GM20431 (cell line): ENCODE results near the gene FUT2.
"Not testable (repeated sequence)": the region's sequence is repeated elsewhere in the genome, so short reads cannot be mapped to it uniquely, and the experiment has no call there.

Source experiments
- in situ Hi-C: fragments of 300-500 bp; cut with MseI, MboI; formaldehyde crosslinking; loops from one replicate; pipeline ENCODE4 v1.15.0; 2020; ENCODE audit warnings: low sequenced_read_pairs; ENCODE audit not compliant: unreplicated experiment

Gene FUT2

DNA sequence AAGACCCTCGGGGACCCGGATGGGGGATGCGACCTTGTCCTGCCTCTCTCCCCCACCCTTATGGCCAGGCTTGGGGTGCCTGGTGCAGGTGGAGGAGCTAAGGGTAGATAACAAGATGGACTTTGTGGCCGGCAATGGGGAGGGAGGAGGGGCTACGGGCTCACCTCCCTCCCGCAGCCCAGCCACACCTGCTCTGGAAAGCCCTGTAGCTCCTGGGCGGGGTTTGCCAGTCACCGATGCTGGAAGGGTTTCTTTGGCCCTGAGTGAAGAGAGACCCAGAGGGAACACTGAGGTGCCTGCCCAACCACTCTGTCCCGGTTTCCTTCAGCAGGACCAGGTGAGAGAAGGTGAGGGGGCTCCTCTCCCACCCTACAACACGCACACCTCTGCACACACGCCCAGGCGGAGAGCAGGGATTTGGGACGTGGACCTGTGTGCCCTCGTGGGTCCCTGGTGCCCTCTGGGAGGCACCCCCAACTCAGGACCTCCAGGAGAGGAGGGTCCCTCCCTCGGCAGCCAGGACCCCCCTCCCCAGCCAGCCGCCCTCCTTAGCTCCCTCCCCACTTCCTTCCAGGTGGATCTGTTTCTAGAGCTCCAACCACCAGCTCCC lies at the start of gene FUT2:
Gene FUT2 (plus strand): TSS at position 229 of the 610 bp plus-strand sequence. CDS start 6,986 bp downstream, outside the sequence.
- in situ Hi-C loops, result no loop called here

DNA sequence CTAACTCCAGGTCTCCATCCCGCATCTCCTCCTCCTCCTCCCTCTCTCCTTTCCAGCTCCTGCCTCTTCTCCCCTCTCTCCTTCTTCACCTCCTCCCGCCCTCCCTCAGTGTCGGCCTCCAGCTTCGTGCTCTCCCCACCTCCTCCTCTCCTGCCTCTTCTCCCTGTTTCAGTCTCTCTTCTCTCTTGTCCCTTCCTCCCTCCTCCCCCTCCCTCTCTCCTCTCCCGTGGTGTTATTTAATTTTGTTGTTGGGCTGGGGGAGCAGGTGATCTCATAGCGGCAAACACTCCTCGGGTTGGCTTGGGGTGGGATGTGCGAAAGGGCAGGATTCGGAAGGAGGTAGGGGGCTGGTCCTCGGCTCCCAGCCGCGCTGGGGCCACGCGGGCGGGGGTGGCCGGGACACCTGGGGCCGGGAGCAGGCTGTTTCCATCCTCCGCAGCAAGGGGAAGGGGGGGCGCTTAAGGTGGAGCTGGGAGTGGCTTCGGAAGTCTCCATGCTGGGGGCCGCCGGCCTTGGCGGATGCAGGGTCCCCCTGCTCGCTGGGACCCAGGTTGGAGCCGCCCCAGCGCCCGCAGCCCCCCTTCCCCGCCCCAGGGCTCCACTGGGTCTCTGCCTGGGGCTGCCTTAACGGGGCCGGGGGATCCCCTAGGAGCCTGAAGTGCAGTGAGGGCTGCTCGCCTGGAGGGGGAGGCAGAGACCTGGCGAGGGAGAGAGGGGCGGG lies 49.6 kb upstream of the FUT2 start, which contains the start of gene CA11:
Gene CA11 (minus strand): TSS at position 187 of the 721 bp plus-strand sequence. CDS start 555 bp downstream, outside the sequence.
- in situ Hi-C loops, result no loop called here

DNA sequence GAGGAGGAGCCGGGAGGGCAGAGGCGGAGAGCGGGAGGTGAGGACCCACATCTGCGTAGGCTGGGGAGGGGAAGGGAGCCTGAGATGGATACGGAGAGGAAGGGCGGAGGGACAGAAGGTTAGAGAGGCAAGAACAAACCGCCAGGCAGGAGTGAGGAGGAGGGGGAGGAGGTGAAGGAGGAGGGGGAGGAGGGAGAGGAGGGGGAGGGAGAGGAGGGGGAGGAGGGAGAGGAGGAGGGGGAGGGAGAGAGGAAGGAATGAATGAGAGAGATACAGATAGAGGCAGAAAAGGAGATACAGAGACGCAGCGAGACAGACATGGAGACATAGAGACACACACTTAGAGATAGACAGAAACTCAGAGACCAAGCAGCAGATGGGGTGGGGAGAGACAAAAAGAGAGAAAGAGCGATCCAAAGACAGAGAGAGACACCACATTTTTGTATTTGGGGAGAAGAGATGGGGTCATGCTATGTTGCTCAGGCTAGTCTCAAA lies 49.0 kb upstream of the FUT2 start:
- in situ Hi-C loops, result no loop called here

DNA sequence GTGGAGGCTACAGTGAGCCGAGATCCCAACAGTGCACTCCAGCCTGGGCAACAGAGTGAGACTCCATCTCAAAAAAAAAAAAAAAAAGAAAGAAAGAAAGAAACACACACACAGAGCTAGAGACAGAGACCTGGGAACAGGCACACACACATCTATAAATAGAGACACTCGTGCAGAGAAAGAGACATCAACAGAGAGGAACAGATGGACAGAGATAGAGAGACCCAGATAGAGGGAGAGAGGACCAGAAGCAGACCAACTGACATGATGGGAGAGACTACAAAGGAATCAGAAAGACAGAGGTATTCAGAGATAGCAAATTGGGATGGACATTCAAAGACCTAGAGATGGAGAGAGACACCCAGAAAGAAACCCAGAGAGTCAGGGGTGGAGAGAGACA lies 47.6 kb upstream of the FUT2 start:
- in situ Hi-C loops, result no loop called here

DNA sequence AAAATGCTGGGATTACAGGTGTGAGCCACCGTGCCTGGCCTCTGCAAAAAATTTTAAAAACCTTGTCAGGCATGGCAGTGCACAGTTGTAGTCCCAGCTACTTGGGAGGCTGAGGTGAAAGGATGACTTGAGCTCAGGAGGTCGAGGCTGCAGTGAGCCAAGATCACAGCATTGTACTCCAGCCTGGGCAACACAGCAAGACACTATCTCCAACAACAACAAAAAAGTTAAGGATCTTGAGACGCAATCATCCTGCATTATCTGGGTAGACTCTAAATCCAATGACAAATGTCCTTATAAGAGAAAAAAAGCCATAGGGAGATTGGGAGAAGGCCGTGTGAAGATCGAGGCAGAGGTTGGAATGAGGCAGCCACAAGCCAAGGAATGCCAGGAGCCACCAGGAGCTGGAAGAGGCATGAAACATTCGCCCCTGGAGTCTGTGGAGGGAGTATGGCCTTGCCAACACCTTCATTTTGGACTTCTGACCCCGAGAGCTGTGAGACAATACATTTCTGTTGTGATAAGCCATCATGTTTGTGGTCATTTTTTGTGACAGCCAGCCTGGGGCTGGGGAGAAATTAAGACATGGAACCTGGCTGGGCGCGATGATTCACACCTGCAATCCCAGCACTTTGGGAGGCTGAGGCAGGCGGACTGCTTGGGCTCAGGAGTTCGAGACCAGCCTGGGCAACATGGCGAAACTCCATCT lies 44.6 kb upstream of the FUT2 start:
- in situ Hi-C loops, result no loop called here

DNA sequence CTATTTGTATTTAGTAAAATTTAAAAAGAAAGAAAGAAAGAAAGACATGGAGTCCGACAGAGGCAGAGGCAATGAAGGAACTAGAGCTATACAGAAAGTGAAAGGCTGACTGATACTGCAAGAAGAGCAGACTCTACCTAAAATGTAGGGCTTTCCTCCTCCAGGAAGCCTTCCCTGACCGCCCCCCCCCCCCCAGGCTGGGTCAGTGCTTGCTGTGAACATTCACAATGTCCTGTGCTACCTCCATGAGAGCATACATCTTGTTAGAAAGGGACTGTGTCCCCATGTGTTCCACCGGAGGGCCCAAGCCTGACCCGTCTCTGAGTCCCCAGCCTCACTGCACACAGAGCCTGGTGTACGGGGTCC lies 44.1 kb upstream of the FUT2 start:
- in situ Hi-C loops, result no loop called here

DNA sequence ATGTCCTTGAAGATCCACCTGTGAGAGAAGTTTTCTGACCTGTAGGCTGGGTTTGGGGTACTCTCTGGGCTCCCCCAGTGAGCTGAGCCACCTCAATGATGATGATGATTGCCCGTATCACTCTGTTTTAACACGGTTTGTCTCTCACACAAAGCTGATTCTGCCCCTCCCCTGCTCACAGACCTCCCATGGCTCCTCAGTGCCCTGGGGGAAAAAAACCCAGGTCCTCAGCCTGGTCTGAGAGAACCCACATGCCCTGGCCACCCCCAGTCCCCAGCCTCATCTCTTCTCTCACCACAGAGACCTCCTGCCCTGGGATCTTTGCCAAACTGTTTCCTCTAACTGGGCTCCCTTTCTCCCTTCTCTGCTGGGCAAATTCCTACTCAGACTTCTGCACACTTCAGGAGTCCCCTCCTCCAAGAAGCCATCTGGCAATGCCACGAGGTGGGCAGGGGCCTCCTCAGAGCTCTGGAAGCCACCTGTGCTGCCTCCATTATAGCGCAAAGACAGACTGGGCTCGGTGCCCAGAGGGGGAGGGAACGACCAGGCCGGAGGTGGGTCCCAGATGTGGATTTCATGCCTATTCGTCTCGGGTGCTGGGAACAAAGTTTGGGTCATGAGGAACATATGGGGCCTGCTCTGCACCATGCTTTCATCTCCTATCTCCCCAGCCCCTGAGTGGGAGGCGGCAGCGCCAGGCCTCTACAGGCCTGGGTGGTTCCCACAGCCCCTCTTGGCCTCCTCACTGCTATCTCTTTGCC lies 41.3 kb upstream of the FUT2 start:
- in situ Hi-C loops, result no loop called here

DNA sequence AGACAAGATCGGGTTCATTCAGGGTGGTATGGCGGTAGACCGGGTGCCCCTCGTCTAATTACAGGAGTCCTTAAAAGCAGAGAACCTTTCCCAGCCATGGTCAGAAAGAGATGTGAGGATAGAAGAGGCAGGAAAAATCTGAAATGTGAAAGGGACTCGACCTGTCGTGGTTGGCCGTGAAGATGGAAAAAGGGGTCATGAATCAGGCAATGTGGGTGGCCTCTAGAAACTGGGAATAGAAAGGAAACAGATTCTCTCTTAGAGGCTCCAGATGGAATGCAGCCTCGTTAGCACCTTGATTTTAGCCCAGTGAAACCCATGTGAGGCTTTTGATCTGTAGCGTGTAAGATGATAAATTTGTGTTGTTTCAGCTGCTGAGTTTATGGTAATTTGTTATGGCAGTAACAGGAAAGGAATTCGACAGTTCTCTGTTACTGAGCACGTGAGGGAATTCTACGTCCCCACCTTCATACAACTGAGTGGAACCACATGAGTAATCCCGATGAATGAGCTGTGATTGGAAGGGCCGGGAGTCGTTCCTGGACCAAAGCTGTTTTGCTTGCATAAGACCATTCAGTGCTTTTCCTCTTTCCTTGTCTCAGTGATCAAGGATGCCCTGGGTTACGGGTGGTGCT lies 38.8 kb upstream of the FUT2 start:
- in situ Hi-C loops, result no loop called here

DNA sequence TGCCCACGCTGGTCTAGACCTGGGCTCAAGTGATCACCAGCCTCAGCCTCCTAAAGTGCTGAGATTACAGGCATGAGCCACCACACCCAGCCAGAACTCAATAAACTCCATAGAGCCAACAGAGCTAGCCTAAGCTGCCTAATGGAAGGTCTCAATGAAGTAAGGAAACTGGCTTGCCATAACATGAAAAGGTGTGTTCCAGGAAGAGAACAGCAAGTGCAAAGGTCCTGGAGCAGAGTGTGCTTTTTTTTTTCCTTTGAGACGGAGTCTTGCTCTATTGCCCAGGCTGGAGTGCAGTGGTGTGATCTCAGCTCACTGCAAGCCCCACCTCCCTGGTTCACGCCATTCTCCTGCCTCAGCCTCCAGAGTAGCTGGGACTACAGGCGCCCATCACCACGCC lies 37.9 kb upstream of the FUT2 start:
- in situ Hi-C loops, result not testable (repeated sequence)

DNA sequence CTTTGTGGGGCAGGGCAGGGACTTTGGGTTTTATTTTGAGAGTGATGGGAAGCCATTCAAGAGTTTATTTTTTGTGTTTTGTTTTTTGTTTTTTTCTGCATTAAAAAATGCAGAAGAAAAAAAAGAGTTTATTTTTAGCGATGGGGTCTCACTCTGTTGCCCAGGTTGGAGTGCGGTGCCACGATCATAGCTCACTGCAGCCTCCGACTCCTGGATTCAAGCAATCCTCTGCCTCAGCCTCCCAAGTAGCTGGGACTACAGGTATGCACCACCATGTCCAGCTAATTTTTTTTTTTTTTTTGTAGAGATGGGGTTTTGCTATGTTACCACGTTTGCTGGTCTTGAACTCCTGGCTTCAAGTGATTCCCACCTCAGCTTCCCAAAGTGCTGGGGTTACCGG lies 37.3 kb upstream of the FUT2 start:
- in situ Hi-C loops, result no loop called here

DNA sequence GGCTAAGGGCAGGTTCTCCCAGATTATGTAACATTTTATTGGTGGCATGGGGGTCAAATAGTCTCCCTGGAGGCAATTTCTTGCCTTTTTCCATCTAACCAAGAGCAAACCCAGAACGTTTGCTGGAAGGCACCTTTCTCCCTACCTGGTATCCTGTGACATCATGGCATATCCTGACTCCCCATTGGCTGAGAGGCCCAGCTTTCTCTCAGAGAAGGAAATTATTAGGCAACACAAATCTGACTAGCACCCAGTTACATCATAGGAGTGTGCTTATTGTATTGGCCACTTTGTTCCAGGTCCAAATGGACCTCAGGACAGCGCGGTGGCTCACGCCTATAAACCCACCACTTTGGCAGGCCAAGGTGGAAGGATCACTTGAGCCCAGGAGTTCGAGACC lies 36.0 kb upstream of the FUT2 start:
- in situ Hi-C loops, result no loop called here

DNA sequence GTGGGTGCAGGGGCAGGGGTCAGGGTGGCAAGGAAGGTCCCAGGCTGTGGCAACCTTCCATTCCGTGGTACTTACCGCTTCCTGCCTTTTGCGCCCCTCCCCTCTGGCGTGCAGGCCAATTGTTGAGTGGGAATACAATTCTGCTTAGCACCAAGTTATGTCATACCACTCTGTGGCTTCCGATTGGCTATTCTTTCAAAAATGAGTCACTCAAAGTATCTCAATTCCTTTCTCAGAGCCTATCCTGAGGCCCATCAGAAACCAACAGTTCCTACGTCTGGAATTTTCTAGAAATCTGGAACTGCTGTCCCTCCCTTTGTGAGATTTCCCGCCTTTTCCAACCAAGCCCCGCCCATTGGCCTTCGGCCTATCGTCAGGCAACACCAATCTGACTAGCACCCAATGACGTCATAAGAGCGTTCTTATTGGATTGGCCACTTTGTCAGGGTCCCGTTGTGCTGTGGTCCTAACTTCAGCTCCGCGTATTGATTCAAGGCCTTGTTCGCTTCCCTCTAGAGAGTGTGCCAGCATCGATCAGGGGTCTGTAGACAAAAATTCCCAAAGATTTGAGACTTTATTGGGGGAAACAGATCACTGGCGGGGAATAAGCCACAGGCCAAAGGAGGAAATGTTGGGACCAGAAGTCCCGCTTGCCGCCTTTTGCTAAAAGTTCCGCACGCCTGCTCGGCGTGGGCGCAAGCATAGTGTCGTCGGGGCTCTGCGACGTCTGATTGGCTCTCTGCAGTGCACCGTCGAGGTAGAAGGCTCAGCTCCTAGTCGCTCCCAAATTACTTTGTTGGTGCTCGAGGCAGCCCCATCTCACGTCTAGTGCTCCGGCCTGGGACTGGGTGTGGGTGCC lies 34.7 kb upstream of the FUT2 start:
- in situ Hi-C loops, result no loop called here

DNA sequence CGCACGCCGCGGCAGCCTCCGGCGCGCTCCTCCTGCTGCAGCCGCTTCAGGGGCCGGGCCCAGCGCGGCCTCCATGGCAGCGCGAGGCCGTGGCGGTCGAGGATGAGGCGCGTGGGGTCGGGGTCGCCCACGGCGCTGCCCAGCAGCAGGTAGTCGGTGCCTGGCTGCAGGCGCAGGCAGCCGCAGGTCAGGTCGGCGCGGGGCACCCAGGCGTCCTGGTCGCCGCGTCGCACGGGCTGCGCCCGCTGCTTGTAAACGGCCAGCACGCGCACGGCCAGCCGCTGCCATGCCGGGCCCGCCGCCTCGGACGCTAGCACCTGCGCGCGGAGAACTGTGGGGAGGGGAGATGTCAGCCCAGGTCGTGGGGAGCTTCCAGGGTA lies 34.1 kb upstream of the FUT2 start:
- in situ Hi-C loops, result no loop called here

DNA sequence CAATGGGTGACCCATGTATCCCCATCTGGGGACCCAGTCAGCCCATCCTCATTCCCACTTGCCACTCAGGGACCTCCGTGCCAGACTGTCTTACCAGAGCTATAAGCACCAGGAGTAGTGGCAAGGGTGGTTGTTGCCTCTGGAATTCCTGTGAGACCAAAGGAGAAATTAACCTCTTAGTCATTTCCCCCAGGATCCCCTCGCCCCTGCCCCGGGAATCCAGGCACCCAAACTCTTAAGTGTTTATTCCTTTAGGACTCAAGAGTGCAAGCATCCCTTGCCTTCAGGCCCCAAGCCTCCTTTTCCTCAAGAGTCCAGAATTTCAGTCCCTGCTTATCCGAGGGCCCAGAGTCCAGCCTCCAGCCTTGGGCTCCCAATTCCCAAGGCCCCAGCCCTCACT lies 32.1 kb upstream of the FUT2 start:
- in situ Hi-C loops, result no loop called here

DNA sequence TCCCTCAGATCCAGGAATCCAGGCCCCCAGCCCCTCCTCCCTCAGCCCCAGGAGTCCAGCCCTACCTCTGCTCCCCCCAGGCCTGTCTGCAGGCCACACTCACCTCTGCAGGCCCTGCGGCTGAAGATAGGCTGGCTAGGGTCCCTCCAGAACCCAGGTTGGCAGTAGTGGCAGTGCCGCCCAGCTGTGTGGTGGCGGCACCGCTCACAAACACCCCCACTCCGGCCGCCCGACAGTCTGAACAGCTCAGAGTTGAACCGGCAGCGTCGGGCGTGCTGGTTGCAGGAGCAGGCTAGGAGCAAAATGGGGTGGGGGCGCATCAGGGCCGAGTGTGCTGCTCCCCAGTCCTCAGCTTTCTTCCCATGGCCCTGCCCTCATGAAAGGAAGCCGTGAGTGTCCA lies 31.3 kb upstream of the FUT2 start:
- in situ Hi-C loops, result no loop called here

DNA sequence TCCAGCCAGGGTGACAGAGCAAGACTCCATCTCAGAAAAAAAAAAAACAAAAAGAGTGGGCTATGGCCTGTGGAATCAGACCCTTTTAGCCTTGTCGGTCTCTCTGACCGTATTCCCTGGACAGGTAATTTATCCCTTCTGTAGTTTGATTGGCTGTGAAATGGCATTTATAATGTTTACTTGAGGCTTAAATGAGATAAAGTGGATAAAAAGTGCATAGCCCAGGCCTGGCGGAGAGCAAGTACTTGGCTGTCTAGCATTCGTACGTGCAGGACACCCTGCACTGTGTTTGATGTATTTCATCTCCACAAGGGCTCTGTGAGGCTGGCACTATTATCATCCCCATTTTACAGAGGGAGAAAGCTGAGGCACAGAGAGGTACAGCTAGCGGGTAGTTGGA lies 30.0 kb upstream of the FUT2 start:
- in situ Hi-C loops, result no loop called here

DNA sequence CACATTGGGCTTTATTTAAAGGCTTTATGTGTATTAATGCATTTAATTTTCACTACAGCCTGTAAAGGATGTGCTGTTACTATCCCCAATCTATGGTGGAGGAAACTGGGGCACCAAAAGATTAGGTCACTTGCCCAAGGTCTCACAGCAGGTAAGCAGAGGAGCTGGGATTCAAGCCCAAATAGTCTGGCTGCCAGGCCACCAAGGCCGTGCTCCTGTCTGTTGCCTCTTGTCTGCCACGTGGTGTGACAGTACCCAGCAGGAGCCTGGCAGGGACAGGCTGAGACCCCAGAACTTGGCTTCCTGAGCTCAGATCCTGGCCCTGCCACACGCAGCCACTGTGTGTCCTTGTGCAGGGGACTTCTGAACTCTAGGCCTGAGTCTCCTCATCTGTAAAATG lies 27.4 kb upstream of the FUT2 start:
- in situ Hi-C loops, result no loop called here

DNA sequence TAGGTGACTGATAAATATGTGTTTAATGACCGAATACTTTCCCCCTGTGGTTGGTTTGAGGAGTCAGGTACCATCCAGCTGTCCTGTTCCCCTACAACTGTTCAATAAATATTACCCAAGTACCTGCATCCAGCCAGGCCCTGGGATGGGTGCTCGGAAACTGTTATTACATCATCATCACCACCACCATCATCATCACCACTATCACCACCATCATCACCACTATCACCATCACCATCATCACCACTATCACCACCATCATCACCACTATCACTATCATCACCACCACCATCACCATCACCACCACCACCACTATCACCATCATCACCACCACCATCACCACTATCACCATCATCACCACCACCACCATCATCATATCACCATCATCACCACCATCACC lies 27.0 kb upstream of the FUT2 start:
- in situ Hi-C loops, result no loop called here
